GM19025 (cell line): ENCODE measurements around the gene SIGLEC1.

ENCODE experiments used
- ATAC-seq: cut with Tn5 transposase; IDR thresholded peaks from one replicate; pipeline ENCODE4 v1.9.1; 2021; ENCODE audit warnings: mild to moderate bottlenecking, low read depth, moderate library complexity; ENCODE audit not compliant: unreplicated experiment

The SIGLEC1 gene

GRCh38 chr20:3702611-3703391 is 9.6 kb downstream of the SIGLEC1 start:
- ATAC-seq, result no peak

DNA sequence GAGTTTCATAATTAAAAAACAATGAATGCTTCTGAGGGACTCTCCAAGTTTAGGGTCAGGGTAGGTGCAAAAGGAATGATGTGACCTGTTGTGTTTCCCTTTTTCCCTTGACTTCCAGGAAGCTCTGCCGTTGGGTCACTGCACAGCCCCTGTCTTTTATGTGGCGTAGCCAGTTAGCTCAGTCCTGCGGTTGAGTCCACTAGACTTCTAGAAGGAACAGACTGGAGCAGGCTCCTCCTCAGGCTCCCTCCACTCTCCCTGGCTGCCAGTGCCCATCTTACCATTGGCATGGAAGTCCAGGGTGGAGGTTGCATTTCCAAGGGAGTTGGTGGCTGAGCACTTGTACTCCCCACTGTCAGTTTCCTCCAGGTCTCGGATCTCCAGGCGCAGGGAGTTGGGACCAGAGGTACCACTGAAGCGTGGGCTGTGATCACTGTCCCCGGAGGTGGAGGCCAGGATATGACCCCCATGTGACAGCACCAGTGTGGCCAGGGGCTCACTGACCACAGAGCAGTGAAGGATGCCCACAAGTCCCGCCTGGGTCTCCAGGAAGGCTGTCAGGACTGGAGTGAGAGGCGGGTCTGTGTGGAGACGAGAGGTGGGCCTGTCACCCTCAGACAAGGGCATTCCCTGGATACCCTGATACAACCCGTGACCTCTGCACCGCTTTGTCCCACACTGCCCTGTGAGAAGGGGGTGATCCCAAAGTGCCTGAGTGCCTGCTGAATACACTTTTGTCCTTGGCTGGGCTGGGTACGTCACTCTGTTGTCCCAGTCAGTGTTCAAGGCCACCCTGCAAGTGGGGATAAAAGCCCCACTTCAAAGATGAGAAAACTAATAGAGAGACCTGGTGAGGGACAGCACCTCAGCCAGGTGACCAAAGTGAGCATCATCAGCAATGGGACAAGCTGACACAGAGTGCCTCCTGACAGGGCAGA is 11.1 kb downstream of the SIGLEC1 start:
- no peak for ATAC-seq

DNA sequence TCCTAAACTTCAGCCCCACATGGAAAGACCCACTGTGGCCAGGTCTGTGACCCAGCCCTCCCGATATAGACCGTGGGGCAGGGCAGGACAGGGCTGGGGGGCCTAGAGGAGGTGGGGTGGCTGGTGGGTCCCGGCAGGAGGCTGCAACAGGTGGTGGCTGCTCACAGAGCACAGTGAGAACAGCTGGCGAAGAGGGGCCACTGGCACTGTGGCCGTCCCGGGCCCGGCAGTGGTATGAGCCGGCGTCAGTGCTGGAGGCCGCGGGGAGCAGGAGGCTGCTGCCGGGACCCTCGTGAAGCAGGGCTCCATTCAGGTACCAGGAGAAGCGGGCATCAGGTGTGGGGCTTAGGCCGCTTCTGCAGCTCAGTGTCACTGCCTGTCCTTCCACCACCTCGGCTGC is 13.4 kb downstream of the SIGLEC1 start:
- no peak for ATAC-seq

GRCh38 chr20:3698591-3699001 is 13.8 kb downstream of the SIGLEC1 start:
- no peak for ATAC-seq

DNA sequence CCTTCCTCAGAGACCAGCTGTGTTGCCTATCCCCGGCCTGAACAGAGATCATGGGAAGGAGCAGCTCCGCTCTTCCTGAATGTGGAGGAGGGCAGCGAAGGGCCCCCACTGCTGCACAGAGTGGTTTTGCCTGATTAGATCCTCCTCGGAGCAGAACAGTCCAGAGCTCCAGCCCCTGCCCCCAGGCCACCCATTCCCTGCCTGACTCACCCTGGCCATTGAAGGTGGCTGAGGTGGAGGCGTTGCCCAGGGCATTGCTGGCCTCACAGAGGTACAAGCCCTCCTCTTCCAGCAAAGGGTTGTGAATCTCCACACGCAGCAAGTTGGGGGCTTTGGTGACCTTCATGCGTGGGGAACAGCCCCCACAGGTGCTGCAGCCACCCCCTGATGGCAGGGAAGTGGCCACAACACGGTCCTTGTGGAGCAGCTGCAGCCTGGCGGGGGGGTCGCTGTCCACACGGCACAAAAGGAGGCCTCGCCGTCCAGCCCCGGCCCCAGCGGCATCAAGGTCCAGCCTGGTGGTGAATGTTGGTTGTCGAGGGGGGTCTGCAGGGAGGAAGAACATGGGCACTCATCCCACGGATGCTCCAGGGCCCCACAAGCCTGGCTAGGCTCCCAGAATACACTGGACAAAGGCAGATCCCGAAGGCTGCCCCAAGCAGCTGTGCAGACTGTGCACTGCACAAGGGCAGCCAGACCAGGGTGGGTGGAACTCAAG is 14.7 kb downstream of the SIGLEC1 start:
- ATAC-seq, result no peak

DNA sequence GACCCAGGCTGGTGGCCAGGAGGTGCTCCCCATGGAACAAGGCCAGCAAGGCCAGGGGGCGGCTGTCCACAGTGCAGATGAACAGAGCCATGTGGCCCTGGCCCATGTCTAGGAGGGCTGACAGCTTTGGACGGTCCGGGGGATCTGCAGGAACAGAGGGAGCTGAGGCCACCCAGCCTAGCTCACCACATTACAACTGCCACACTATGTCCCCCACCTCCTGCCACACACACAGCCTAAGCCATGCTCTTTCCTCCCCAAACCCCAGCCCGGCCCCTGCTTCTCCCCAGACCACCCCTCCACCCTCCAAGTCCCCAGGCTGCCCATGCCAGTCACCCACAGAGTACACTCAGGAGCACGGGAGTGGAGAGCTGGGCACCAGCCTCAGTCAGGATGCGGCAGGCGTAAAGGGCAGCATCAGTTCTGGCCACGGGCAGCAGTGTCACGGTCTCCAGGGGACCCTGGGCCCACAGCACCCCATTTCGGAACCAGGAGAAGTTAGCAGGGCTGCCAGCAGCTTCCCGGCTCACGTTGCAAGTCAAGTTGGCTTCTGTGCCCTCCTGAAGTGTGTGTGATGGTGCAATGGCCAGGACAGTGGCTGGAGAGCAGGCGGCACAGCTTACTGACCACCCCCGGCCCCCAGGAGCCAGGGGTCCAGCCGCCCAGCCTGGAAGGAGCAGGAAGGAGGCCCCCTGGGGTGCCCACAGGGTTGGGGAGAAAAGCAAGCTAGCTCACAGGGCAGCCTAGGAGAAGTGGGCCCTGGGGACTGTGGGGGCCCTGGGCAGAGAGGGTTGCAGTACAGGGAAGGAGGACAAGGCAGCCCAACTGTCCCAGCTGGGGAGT is 15.4 kb downstream of the SIGLEC1 start:
- no peak for ATAC-seq

- ATAC-seq, result no peak
Observed at GRCh38 chr20:3696200-3696599, 16.2 kb downstream of the SIGLEC1 start.

GRCh38 chr20:3694864-3695263 is 17.5 kb downstream of the SIGLEC1 start:
- ATAC-seq, result no peak

GRCh38 chr20:3693376-3693775 is 19.0 kb downstream of the SIGLEC1 start:
- no peak for ATAC-seq

DNA sequence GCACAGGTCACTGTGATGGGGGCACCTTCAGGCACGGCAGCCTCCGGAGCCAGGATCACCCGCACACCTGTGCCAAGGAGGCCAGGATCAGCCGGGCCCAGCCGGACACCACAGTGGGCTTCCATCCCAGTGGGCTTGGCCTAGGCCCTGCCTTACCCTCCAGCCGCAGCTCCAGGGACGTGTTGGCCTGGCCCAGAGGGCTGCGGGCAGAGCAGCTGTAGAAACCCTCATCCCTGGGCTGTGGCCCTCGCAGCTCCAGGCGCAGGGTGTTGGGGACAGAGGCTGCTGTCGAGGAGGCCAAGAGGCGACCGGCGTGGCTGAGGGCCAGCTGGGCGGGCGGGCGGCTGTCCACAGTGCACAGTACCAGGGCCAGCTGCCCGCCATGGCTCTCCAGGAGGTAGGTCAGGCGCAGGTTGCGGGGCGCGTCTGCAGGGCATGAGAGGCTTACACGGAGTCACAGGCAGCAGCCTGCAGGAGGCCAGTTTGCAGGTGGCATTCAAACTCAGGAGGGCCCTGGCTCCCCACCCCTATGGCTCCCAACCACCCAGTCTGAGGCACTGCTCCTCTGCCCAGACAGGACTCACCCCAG is 19.6 kb downstream of the SIGLEC1 start:
- no peak for ATAC-seq

DNA sequence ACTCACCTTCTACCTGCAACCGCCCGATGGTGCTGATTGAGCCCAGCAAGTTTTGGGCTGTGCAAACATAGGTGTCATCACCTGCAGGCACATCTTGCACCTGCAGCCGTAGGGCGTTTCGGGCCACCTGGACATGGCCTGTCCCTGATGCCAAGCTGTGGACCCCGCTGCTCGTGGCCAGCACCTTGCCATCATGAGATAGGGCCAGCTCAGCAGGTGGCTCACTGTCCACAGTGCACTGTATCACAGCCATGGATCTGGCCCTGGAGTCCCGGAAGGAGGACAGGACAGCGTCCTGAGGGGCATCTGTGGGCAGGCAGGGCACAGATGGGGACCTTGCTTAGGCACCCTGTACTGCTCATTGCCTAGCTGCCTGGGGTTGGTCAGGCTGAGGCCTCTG is 20.5 kb downstream of the SIGLEC1 start:
- no peak for ATAC-seq

DNA sequence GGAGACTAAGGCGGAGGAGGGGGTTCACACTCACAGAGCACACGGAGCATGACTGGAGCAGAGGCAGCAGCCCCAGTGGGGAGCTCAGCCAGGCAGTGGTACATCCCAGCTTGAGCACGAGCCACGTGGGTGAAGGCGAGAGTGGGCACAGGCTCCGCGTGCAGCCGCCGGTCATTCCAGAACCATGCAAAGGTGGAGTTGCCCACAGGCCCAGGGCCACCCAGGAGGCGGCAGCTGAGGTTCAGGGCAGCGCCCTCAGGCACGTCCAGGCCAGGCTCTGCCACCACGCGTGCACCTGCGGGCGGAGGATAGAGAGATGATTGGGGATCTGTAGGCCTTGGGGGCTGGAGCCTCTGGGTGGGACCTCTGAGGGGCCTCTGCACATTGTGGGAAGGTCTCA is 21.1 kb downstream of the SIGLEC1 start:
- no peak for ATAC-seq

GRCh38 chr20:3690413-3690812 is 22.0 kb downstream of the SIGLEC1 start:
- ATAC-seq, result no peak

- no peak for ATAC-seq
Observed at GRCh38 chr20:3689978-3690377, 22.4 kb downstream of the SIGLEC1 start.

DNA sequence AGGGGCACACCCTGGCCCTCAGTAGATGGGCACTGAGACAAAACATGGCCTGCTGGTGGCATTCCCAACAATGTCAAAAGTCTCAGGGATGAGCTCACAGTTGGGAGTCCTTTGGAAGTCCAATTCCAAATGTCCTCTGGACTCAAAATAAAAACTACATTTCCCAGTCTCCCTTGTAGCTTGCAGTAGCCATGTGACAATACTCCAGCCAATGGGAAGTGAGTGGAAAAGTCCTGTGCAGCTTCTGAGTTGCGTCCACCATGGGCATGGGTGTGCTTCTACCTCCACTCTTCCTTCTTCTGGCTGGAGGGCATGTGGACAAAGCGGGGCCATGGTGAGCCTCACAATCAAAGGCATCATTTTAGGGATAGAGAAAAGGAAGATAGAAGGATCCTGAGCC is 24.7 kb downstream of the SIGLEC1 start:
- no peak for ATAC-seq

DNA sequence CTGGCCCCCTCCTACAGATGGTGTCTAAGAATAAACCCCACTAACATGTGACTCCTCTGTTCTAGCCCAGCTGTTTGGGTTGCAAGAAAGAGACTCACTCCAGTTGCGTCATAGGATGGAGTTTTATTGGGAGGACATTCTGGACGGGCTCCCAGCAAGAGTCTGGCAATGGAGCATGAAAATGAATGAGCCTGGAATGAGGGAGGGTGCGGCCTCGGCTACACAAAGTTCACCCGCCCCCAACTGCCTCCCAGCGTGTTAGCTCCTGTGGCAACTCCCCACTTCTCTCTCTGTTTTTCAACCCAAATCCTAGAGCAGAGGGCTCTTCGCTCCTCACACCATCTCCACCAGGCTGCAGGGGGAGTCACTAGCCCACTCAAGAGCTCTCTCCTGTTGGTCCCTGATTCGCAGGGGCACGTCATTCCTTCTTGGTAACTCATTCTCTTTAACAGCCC is 25.5 kb downstream of the SIGLEC1 start:
- no peak for ATAC-seq

GRCh38 chr20:3686421-3686820 is 26.0 kb downstream of the SIGLEC1 start:
- no peak for ATAC-seq

- no peak for ATAC-seq
Observed at GRCh38 chr20:3685341-3685740, 27.1 kb downstream of the SIGLEC1 start.

DNA sequence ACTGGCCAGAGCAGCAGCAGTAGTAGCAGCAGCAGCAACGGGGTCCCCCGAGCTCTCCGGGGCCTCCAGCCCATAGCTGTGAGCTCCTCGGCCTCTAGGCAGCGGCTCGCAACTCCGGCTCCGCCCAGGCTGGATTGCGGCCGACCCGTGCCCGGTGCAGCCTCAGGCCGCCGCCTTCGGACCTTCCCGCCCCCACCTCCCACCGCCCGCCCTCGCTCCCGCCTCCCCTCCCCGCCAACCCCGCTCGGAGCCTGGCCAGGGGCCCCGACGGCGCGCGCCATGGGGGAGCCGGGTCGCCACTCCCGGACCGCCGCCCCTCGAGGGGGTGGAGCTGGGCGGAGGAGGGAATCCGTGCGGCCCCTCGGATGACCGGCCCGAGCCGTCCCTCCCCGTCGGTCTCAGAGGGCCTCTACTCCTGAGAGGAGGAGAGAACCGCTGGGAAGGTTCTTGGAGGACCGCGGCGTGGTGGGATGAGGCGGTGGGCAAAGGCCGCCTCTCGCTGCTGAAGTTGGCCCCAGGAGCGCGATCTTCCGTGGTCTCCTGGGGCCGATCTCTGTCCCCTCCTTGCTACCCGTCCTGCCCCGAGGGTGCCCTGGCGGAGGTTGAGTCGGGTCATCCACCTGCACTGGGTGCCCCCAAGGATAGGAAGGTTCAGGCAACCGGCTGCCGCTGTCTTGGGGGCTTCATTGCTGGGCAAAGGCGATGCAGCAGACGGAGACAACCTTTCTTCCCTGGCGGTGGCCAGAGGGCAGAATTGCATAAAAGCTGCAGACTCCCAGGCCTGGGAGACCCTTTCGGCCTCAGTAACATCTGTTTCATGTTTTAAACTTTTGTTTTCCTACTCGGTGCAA is 30.2 kb downstream of the SIGLEC1 start, which contains the start of gene ADAM33:
TSS of gene ADAM33 (minus strand) at position 80 of the 851 bp plus-strand sequence. CDS start at position 74, 6 bp downstream.
- ATAC-seq, result no peak
